ENCODE data around the gene CARD11.

CARD11 gene

GRCh38 chr7:3066506-3066905 lies 22.8 kb upstream of the CARD11 start:
- TF ChIP-seq SIN3A (IDR thresholded peaks at IDR 0.05; ENCODE audit: borderline replicate concordance, insufficient read depth, low read length) (no peak), POLR2AphosphoS5 (IDR thresholded peaks at IDR 0.05; ENCODE audit: low read depth, low read length) (no peak), TAF1 (IDR thresholded peaks at IDR 0.05; ENCODE audit: borderline replicate concordance, insufficient read depth, low read length) (no peak), REST (IDR thresholded peaks at IDR 0.05; ENCODE audit: insufficient read depth in 1 of 2, low read depth in 2 of 2, low read length in 2 of 2) (no peak), FOXP2 (optimal IDR thresholded peaks at IDR 0.05; ENCODE audit: borderline replicate concordance, extremely low read depth, extremely low read length, insufficient read depth) (no peak)

- no peak for TF ChIP-seq POLR2AphosphoS5 (IDR thresholded peaks at IDR 0.05; ENCODE audit: low read depth, low read length)
- TF ChIP-seq FOXP2 (optimal IDR thresholded peaks at IDR 0.05; ENCODE audit: borderline replicate concordance, extremely low read depth, extremely low read length, insufficient read depth): no peak
- TF ChIP-seq REST (IDR thresholded peaks at IDR 0.05; ENCODE audit: insufficient read depth in 1 of 2, low read depth in 2 of 2, low read length in 2 of 2): no peak
- TF ChIP-seq TAF1 (IDR thresholded peaks at IDR 0.05; ENCODE audit: borderline replicate concordance, insufficient read depth, low read length): no peak
- no peak for TF ChIP-seq SIN3A (IDR thresholded peaks at IDR 0.05; ENCODE audit: borderline replicate concordance, insufficient read depth, low read length)
Observed at GRCh38 chr7:3065724-3066143, 22.1 kb upstream of the CARD11 start.

GRCh38 chr7:3064067-3064466 lies 20.4 kb upstream of the CARD11 start:
- TF ChIP-seq TAF1 (IDR thresholded peaks at IDR 0.05; ENCODE audit: borderline replicate concordance, insufficient read depth, low read length) (no peak), SIN3A (IDR thresholded peaks at IDR 0.05; ENCODE audit: borderline replicate concordance, insufficient read depth, low read length) (no peak), REST (IDR thresholded peaks at IDR 0.05; ENCODE audit: insufficient read depth in 1 of 2, low read depth in 2 of 2, low read length in 2 of 2) (no peak), FOXP2 (optimal IDR thresholded peaks at IDR 0.05; ENCODE audit: borderline replicate concordance, extremely low read depth, extremely low read length, insufficient read depth) (no peak), POLR2AphosphoS5 (IDR thresholded peaks at IDR 0.05; ENCODE audit: low read depth, low read length) (no peak)

GRCh38 chr7:3063016-3063753 lies 19.5 kb upstream of the CARD11 start:
- no peak for TF ChIP-seq POLR2AphosphoS5 (IDR thresholded peaks at IDR 0.05; ENCODE audit: low read depth, low read length)
- TF ChIP-seq SIN3A (IDR thresholded peaks at IDR 0.05; ENCODE audit: borderline replicate concordance, insufficient read depth, low read length): no peak
- TF ChIP-seq FOXP2 (optimal IDR thresholded peaks at IDR 0.05; ENCODE audit: borderline replicate concordance, extremely low read depth, extremely low read length, insufficient read depth): no peak
- TF ChIP-seq TAF1 (IDR thresholded peaks at IDR 0.05; ENCODE audit: borderline replicate concordance, insufficient read depth, low read length): no peak
- no peak for TF ChIP-seq REST (IDR thresholded peaks at IDR 0.05; ENCODE audit: insufficient read depth in 1 of 2, low read depth in 2 of 2, low read length in 2 of 2)

Data from PFSK-1 (cell line).